ENCODE results near the gene PDGFD.

Gene PDGFD

GRCh38 chr11:103920449-103920848 lies 243.5 kb downstream of the PDGFD start:
- DNase-seq (ENCODE audit: low read depth) = no peak

- DNase-seq (ENCODE audit: low read depth) = no peak
Measured at GRCh38 chr11:103910721-103911120, 253.2 kb downstream of the PDGFD start.

GRCh38 chr11:103907548-103908455 lies 256.1 kb downstream of the PDGFD start:
- DNase-seq (ENCODE audit: low read depth) = no peak

- no peak for DNase-seq (ENCODE audit: low read depth)
Measured at GRCh38 chr11:103907136-103907535, 256.8 kb downstream of the PDGFD start.

GRCh38 chr11:103906291-103906867 lies 257.6 kb downstream of the PDGFD start:
- DNase-seq (ENCODE audit: low read depth) = no peak

- DNase-seq (ENCODE audit: low read depth) = no peak
Measured at GRCh38 chr11:103904324-103904667, 259.7 kb downstream of the PDGFD start.

GRCh38 chr11:103903621-103904323 lies 260.2 kb downstream of the PDGFD start:
- no peak for DNase-seq (ENCODE audit: low read depth)

- DNase-seq (ENCODE audit: low read depth) = no peak
Measured at GRCh38 chr11:103902994-103903393, 261.0 kb downstream of the PDGFD start.

GRCh38 chr11:103901656-103902055 lies 262.3 kb downstream of the PDGFD start:
- no peak for DNase-seq (ENCODE audit: low read depth)

GRCh38 chr11:103898577-103899336 lies 265.2 kb downstream of the PDGFD start:
- DNase-seq (ENCODE audit: low read depth) = no peak

- DNase-seq (ENCODE audit: low read depth) = no peak
Measured at GRCh38 chr11:103898065-103898464, 265.9 kb downstream of the PDGFD start.

GRCh38 chr11:103897160-103897936 lies 266.6 kb downstream of the PDGFD start:
- DNase-seq (ENCODE audit: low read depth) = no peak

GRCh38 chr11:103895106-103895505 lies 268.8 kb downstream of the PDGFD start:
- DNase-seq (ENCODE audit: low read depth) = no peak

- no peak for DNase-seq (ENCODE audit: low read depth)
Measured at GRCh38 chr11:103894673-103895072, 269.3 kb downstream of the PDGFD start.

GRCh38 chr11:103894034-103894433 lies 269.9 kb downstream of the PDGFD start:
- DNase-seq (ENCODE audit: low read depth) = no peak

- no peak for DNase-seq (ENCODE audit: low read depth)
Measured at GRCh38 chr11:103893371-103893770, 270.6 kb downstream of the PDGFD start.

- no peak for DNase-seq (ENCODE audit: low read depth)
Measured at GRCh38 chr11:103892603-103893002, 271.3 kb downstream of the PDGFD start.

GRCh38 chr11:103890654-103891053 lies 273.3 kb downstream of the PDGFD start:
- no peak for DNase-seq (ENCODE audit: low read depth)

GRCh38 chr11:103889679-103890078 lies 274.3 kb downstream of the PDGFD start:
- no peak for DNase-seq (ENCODE audit: low read depth)

- no peak for DNase-seq (ENCODE audit: low read depth)
Measured at GRCh38 chr11:103888541-103888951, 275.4 kb downstream of the PDGFD start.

- no peak for DNase-seq (ENCODE audit: low read depth)
Measured at GRCh38 chr11:103887001-103887658, 276.8 kb downstream of the PDGFD start.

Data from activated gamma-delta T cell treated with anti-CD3 and anti-CD28 coated beads, Interleukin-2, amount 50 U/mL, for 16 hours (primary cell).